GM12872 (cell line): ENCODE data around the gene DAO.

Experiments
- TF ChIP-seq, protein P1 (sequence below): IDR thresholded peaks from 3 replicates; pipeline ENCODE4 v1.5.1; 2011; ENCODE audit warnings: low read depth, mild to moderate bottlenecking, low read length, moderate library complexity; ENCODE audit not compliant: insufficient read depth

DAO gene

GRCh38 chr12:108862588-108862959, 17.3 kb upstream of the DAO start:
- TF ChIP-seq, protein P1, sequence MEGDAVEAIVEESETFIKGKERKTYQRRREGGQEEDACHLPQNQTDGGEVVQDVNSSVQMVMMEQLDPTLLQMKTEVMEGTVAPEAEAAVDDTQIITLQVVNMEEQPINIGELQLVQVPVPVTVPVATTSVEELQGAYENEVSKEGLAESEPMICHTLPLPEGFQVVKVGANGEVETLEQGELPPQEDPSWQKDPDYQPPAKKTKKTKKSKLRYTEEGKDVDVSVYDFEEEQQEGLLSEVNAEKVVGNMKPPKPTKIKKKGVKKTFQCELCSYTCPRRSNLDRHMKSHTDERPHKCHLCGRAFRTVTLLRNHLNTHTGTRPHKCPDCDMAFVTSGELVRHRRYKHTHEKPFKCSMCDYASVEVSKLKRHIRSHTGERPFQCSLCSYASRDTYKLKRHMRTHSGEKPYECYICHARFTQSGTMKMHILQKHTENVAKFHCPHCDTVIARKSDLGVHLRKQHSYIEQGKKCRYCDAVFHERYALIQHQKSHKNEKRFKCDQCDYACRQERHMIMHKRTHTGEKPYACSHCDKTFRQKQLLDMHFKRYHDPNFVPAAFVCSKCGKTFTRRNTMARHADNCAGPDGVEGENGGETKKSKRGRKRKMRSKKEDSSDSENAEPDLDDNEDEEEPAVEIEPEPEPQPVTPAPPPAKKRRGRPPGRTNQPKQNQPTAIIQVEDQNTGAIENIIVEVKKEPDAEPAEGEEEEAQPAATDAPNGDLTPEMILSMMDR = no peak

GRCh38 chr12:108865169-108865568, 14.7 kb upstream of the DAO start:
- TF ChIP-seq, protein P1 = no peak

DNA sequence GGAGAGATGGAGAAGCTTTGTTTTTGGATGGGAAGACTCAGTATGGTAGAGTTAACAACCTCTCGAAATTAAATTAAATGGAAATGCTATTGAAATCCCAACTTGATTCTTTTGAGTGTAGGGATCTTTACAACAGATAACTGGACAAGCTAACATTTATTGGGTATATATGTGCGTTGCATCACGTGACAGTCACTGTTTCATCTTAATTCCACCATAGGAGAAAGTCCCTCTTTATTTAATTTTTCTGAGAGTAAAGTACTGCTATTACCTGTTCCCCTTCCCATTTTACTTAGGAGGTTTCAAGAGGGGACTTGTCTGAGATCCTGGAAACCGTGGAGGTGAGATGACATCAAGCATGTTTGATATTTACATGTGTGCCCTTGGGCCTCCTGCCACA, 11.1 kb upstream of the DAO start:
- TF ChIP-seq, protein P1 = no peak

GRCh38 chr12:108875280-108875679, 4.6 kb upstream of the DAO start:
- TF ChIP-seq, protein P1 = no peak

DNA sequence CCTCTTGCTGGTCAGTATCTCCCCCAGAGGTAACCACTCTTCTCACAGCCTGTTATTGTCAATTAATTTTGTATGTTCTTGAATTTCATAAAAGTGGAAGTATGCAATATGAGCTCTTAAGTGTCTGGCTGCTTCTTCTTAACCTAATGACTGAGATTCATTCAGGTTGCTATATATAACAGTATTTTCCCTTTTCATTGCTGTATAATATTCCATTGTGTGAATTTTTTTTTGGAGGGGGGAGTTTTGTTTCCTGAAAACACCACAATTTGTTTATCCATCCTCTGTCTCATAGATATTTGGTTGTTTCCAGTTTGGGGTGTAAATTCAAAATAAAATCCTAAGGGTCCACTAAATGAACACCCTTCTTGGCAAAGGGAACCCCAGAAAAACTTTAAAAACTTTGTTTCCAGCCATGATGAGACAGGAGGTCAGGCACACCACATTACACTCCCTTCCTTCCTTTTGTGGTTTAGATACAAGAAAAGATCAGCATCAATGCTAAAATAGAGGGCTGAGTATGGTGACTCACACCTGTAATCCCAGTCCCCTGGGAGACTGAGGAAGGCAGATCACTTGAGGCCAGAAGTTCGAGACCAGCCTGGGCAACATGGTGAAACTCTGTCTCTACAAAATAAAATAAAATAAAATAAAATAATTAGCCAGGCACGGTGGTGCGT, 4.1 kb upstream of the DAO start:
- TF ChIP-seq, protein P1 = no peak

DNA sequence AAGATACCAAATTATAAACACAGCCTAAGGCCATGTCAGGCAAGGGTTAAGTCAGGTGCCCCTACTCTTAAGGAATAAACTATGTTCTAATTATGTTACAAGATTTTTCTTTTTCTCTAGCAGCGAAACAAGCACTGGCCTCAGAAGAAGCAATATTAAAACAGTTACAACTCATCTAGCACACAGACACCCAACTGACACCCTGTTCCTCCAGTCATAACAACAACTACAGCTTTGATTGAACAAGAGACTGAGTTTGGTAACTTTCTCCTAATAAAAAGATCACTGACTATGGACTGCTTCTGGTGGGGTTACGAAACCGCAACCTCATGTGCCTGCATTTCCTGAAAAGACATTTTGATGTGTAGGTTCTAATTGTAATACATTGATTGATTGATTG, 3.3 kb upstream of the DAO start:
- TF ChIP-seq, protein P1 = no peak

- TF ChIP-seq, protein P1 = no peak
Measured at GRCh38 chr12:108881953-108882352, 2.1 kb downstream of the DAO start.
